DMS79 (cell line): ENCODE data around the gene SLIT1.
A peak's percentile ranks its signal among the peaks of the same experiment; 100 is the strongest.

Experiments used
- DNase-seq: peaks from one replicate; lab custom pipeline; 2025; lab: John Stamatoyannopoulos, UW

The SLIT1 gene

GRCh38 chr10:97200616-97201015 is 14.9 kb upstream of the SLIT1 start:
- DNase-seq, result peak; percentile 22

GRCh38 chr10:97199152-97199551 is 13.4 kb upstream of the SLIT1 start:
- no peak for DNase-seq

GRCh38 chr10:97197030-97197500 is 11.3 kb upstream of the SLIT1 start:
- no peak for DNase-seq

GRCh38 chr10:97196223-97197029 is 10.7 kb upstream of the SLIT1 start:
- peak; percentile 34 for DNase-seq

GRCh38 chr10:97195706-97196222 is 10.0 kb upstream of the SLIT1 start:
- no peak for DNase-seq

GRCh38 chr10:97192952-97193435 is 7.2 kb upstream of the SLIT1 start:
- no peak for DNase-seq

GRCh38 chr10:97190450-97190849 is 4.7 kb upstream of the SLIT1 start:
- DNase-seq, result no peak

GRCh38 chr10:97188261-97188711 is 2.5 kb upstream of the SLIT1 start:
- peak; percentile 60 for DNase-seq

- no peak for DNase-seq
These were observed 1.2 kb upstream of the SLIT1 start for GRCh38 chr10:97186911-97187310.

GRCh38 chr10:97184971-97185325 is 811 bp downstream of the SLIT1 start:
- DNase-seq, result no peak

GRCh38 chr10:97183314-97183713 is 2.4 kb downstream of the SLIT1 start:
- no peak for DNase-seq

- DNase-seq, result no peak
These were observed 3.3 kb downstream of the SLIT1 start for GRCh38 chr10:97182288-97182990.

- no peak for DNase-seq
These were observed 4.8 kb downstream of the SLIT1 start for GRCh38 chr10:97180986-97181385.

GRCh38 chr10:97180363-97180755 is 5.4 kb downstream of the SLIT1 start:
- DNase-seq, result no peak

- DNase-seq, result peak; percentile 12
These were observed 5.9 kb downstream of the SLIT1 start for GRCh38 chr10:97179731-97180362.

GRCh38 chr10:97179311-97179710 is 6.4 kb downstream of the SLIT1 start:
- no peak for DNase-seq

GRCh38 chr10:97178074-97178473 is 7.7 kb downstream of the SLIT1 start:
- DNase-seq, result no peak

GRCh38 chr10:97176226-97176625 is 9.5 kb downstream of the SLIT1 start:
- DNase-seq, result no peak

GRCh38 chr10:97175586-97175985 is 10.2 kb downstream of the SLIT1 start:
- DNase-seq, result no peak

GRCh38 chr10:97174941-97175340 is 10.8 kb downstream of the SLIT1 start:
- DNase-seq, result no peak

GRCh38 chr10:97174276-97174775 is 11.4 kb downstream of the SLIT1 start:
- DNase-seq, result no peak

GRCh38 chr10:97173036-97173435 is 12.7 kb downstream of the SLIT1 start:
- DNase-seq, result no peak
